GM19324 (cell line): ENCODE results near the gene ZNF212.
"Not testable (repeated sequence)": the region's sequence is repeated elsewhere in the genome, so short reads cannot be mapped to it uniquely, and the experiment has no call there.

Source experiments
- ATAC-seq: cut with Tn5 transposase; IDR thresholded peaks from one replicate; pipeline ENCODE4 v1.9.1; 2021; ENCODE audit warnings: mild to moderate bottlenecking, moderate library complexity; ENCODE audit not compliant: unreplicated experiment, low FRiP score

The ZNF212 gene

GRCh38 chr7:149218469-149219420, 20.7 kb upstream of the ZNF212 start:
- ATAC-seq, result no peak

GRCh38 chr7:149220534-149220933, 18.9 kb upstream of the ZNF212 start:
- ATAC-seq, result no peak

GRCh38 chr7:149223176-149223575, 16.3 kb upstream of the ZNF212 start:
- no peak for ATAC-seq

GRCh38 chr7:149223761-149224160, 15.7 kb upstream of the ZNF212 start:
- no peak for ATAC-seq

GRCh38 chr7:149224352-149224751, 15.1 kb upstream of the ZNF212 start:
- no peak for ATAC-seq

- ATAC-seq, result no peak
Observed at GRCh38 chr7:149225106-149225505, 14.3 kb upstream of the ZNF212 start.

GRCh38 chr7:149225656-149226055, 13.8 kb upstream of the ZNF212 start:
- ATAC-seq, result no peak

- ATAC-seq, result not testable (repeated sequence)
Observed at GRCh38 chr7:149226366-149226765, 13.1 kb upstream of the ZNF212 start.

- ATAC-seq, result no peak
Observed at GRCh38 chr7:149226840-149227494, 12.5 kb upstream of the ZNF212 start.

- ATAC-seq, result no peak
Observed at GRCh38 chr7:149228831-149229471, 10.5 kb upstream of the ZNF212 start.

- no peak for ATAC-seq
Observed at GRCh38 chr7:149229526-149229925, 9.9 kb upstream of the ZNF212 start.

- no peak for ATAC-seq
Observed at GRCh38 chr7:149232362-149232761, 7.1 kb upstream of the ZNF212 start.

GRCh38 chr7:149233655-149234204, 5.7 kb upstream of the ZNF212 start:
- ATAC-seq, result not testable (repeated sequence)

- no peak for ATAC-seq
Observed at GRCh38 chr7:149237502-149237901, 1.9 kb upstream of the ZNF212 start.

- no peak for ATAC-seq
Observed at GRCh38 chr7:149238051-149238450, 1.4 kb upstream of the ZNF212 start.

- ATAC-seq, result no peak
Observed at GRCh38 chr7:149240637-149241036, 1.2 kb downstream of the ZNF212 start.

- no peak for ATAC-seq
Observed at GRCh38 chr7:149241696-149242095, 2.2 kb downstream of the ZNF212 start.

- no peak for ATAC-seq
Observed at GRCh38 chr7:149245244-149245643, 5.8 kb downstream of the ZNF212 start.

- no peak for ATAC-seq
Observed at GRCh38 chr7:149245744-149246143, 6.3 kb downstream of the ZNF212 start.

- ATAC-seq, result no peak
Observed at GRCh38 chr7:149248777-149249176, 9.3 kb downstream of the ZNF212 start.

GRCh38 chr7:149250151-149250550, 10.7 kb downstream of the ZNF212 start:
- not testable (repeated sequence) for ATAC-seq
